Right lobe of liver (tissue), 4 donors: ENCODE measurements around the gene ZMYND8.

ENCODE experiments used
- CTCF ChIP-seq, 4 donors: fragments of 200-600 bp in 3 of 4; fragments of 450-650 bp in 1 of 4; IDR thresholded peaks; one replicate each; pipeline versions ENCODE4 v1.5.1 to v1.8.0; 2016 to 2022; ENCODE audit warnings: antibody characterized with exemption in 4 of 4, mild to moderate bottlenecking in 2 of 4
- POLR2A ChIP-seq: fragments of 450-650 bp; IDR thresholded peaks from one replicate; pipeline ENCODE4 v1.6.1; 2017; ENCODE audit warnings: antibody characterized with exemption, mild to moderate bottlenecking
- donor health status: DM: no; HTN: no; CAD: no.
- donor health status: DM: no; HTN: no; CAD: no.
- donor health status: DM: no; HTN: yes; CAD: no.

- no peak for TF ChIP-seq CTCF (IDR thresholded peaks at IDR 0.05)
- TF ChIP-seq POLR2A = no peak
Measured at GRCh38 chr20:47222468-47223119, 133.9 kb downstream of the ZMYND8 start.
